ENCODE data around the gene LSG1.

Gene LSG1

DNA sequence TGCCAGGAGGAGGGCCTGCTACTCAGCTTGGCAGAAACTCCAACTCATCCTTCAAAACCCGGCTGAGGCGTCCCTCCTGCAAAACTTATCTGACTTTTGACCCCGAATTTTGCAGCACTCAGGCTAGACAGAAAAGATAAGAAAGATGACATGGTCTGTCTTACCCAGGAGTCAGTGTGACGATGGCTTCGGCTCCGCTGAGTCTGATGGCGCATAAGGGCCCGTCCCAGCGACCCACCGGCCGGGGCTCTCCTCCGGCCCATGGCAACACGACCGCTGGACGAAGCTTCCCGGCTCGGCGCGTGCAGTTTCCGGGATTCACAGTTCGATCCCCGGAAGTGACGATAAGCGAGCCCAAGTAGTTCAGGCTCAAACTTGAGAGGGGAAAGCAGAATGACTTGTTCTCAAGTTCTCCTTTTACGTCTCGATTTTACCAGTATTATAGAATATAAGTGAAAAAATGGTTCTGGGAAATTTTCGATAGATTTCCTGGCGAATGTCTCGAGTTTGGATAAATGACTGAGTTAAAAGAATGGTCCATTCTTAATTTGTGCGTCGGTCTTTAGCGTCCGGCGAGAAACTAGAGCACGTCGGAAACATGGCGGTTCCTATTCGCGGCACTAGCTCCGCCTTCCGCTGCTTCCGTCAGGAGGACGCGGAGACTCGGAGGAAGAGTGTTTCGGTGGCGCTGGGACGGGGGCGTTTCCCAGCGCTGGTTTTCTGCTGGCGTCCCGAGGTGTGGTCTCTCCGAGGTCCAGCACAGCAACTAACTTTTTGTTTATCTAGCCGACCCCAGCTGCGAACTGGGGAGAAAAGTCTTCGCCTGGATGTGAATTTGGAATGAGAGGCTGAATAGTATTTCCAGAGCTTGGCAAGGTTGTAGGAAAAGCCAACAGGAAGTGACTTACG, at the start of gene LSG1:
Gene LSG1 (minus strand): TSS at position 292 of the 909 bp plus-strand sequence. CDS start 29 bp downstream, at position 263.
- peak; percentile 90 for DNase-seq (ENCODE audit: low spot score)

DNA sequence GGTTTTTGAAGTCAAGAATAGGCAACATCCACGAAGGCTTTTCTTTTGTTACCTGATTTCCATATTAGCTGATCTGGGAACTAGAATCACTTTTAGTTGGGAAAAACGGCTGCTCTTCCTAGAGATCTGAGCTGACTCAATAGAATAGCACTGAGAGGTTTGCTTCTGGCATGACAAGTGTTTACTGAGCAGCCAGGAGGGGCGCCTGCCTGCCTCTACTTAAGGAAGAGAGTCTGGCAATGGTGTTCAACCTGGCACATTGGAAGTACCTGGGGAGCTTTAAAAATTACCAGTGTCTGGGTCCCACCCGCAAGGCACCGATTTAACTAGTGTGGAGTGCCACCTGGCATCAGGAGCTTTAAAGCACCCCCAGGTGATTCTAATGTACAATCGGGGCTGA, 48.1 kb upstream of the LSG1 start:
- DNase-seq (ENCODE audit: low spot score): no peak

DNA sequence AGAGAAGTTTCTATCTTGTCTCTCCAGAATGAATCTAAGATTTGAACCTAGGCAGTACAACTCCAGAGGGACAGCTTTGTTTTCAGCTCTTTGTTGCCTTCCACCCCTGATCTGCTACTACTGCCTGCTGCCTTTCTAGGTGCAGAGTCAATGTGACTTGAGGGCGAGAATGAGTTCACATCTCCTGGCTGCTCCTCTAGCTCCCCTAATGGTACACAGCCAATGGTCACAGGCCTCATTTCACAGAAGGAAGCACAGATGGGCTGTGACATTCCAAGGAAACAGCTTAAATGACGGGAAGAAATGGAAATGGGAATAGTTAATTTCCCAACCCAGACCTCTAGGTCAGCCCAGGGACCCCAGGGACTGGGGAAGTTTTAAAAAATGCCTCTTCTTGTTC, 46.1 kb upstream of the LSG1 start:
- DNase-seq (ENCODE audit: low spot score): no peak

DNA sequence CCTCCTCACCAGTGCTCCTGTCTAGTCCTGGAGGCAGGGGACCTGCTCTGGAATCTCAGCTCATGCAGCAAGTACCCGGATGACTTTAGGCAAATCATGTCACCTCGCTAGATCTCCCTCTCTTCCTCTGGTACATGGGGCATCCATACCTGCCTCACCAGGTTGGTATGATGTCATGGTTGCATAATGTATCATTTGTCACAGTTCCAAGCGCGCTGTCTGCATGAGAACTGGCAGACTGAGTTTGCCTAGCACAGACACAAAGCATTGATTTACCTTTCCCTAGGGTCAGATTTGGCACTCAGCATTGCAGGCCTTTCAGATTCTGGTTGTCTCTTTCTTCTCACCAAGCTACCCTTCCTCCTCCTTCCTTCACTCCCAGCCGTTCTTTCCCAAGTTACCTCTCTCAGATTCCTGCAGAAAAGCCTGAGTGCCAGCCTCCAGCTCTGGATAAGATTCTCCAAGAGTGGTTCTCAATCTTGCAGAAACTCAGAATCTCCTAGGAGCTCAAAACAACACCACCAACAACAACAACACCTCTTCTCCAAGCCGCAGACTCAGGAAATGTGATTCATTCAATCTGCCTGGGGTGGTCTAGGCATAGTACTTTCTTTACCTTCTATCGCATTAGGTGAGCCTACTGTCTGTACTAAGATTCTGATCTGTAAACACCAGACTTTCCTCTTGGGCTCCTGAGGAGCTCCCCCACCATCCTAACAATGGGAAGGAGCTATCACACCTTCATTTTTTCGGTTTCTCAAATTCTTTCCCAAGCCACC, 43.2 kb upstream of the LSG1 start:
- peak; percentile 37 for DNase-seq (ENCODE audit: low spot score)

- no peak for DNase-seq (ENCODE audit: low spot score)
Measured at GRCh38 chr3:194714564-194714963, 42.6 kb upstream of the LSG1 start.

- DNase-seq (ENCODE audit: low spot score): no peak
Measured at GRCh38 chr3:194714137-194714455, 42.1 kb upstream of the LSG1 start.

- DNase-seq (ENCODE audit: low spot score): no peak
Measured at GRCh38 chr3:194713299-194714136, 41.5 kb upstream of the LSG1 start.

GRCh38 chr3:194711913-194712312, 39.9 kb upstream of the LSG1 start:
- no peak for DNase-seq (ENCODE audit: low spot score)

GRCh38 chr3:194711286-194711685, 39.3 kb upstream of the LSG1 start:
- no peak for DNase-seq (ENCODE audit: low spot score)

GRCh38 chr3:194707147-194707540, 35.2 kb upstream of the LSG1 start:
- DNase-seq (ENCODE audit: low spot score): no peak

DNA sequence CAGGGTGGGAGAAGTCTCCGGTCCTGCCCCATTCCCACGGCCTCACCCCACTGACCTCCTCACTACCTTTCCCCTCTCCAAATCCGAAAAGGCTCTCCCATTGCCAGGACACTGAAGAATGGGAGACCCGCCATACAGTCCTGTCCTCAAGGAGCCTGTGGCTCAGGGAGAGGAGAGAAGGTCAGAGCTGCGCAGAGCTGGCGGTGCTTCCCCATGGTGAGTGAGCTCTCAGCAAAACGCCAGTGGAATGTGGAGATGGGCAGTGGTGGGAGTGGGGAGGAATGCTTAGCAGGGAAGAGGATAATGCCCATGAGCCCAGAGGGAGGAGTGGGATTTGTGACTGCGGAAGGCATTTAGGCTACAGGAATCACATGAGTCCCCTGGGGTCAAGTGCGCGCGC, 33.8 kb upstream of the LSG1 start:
- no peak for DNase-seq (ENCODE audit: low spot score)

DNA sequence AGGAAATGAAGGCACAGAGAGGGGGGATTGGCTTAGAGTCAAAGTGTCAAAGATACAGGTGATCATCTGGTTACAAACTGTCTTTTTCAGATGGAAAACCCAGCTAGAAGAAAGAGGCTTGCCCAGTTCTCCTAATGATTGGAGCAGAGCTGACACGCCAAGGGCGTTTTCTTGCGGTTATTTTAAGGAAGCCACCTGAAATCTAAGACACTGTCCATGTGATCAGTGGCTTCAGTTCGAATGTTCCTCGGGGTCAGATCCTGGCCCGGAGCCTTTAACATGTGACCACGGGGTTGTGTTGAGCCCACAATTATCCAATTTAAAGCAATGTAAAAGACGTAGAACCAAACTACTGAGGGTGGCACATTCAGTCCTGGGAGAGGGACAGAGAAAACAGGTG, 33.2 kb upstream of the LSG1 start:
- DNase-seq (ENCODE audit: low spot score): no peak

DNA sequence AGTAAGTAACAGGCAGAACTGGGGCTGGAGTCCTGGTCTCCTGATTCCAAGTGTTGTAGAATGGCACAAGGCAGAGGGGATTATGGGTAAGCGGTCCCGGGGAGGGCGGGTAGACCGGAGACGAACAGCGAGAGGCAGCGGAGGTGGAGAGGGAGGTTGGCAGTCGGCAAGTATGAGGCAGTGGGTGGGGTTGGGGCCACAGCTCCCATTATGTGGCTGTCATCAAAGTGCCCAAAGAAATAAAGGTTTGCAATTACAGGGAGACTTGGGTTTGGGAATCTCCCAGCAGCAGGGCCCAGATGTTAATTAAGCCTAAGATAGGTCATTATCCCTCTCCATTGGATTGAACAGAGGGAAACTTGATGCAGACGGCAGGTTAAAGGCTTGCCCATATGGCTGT, 30.6 kb upstream of the LSG1 start:
- DNase-seq (ENCODE audit: low spot score): no peak

- DNase-seq (ENCODE audit: low spot score): no peak
Measured at GRCh38 chr3:194696702-194697101, 24.7 kb upstream of the LSG1 start.

DNA sequence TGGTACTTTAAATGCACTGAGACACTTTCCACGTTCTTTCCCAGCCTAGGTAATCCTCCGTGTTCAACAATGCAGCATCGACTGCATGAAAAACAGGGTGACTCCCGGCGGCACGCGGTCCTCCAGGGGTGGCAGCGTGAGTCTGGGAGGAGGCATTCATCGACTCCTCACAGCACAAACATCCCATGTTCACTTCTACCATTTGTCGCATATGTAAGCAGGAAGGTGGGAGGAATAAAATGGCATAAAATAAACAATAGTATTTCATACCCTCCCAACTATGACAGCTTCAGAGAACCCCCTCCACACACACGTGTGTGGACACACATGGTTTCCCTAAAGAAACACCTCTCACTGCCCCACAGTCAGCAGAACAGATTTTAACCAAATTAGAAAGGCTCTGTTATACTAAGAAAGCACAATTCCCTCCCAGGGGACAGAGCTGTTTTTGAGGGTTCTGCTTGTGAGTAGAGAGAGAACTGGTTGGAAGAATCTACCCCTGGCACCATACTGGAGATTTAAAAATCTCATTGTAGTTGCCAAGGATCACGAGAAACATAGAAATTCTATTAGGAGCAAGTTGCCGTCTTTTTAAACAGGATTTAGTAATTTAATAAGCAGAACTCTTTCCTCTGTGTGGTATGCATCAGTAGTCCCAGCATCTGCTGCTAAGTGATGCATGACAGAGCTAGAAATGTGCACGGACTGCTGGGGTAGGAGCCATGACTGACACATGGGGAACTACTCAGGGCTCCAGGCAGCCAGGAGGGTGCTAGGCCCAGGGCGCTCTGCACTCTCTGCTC, 19.7 kb upstream of the LSG1 start:
- DNase-seq (ENCODE audit: low spot score): no peak

DNA sequence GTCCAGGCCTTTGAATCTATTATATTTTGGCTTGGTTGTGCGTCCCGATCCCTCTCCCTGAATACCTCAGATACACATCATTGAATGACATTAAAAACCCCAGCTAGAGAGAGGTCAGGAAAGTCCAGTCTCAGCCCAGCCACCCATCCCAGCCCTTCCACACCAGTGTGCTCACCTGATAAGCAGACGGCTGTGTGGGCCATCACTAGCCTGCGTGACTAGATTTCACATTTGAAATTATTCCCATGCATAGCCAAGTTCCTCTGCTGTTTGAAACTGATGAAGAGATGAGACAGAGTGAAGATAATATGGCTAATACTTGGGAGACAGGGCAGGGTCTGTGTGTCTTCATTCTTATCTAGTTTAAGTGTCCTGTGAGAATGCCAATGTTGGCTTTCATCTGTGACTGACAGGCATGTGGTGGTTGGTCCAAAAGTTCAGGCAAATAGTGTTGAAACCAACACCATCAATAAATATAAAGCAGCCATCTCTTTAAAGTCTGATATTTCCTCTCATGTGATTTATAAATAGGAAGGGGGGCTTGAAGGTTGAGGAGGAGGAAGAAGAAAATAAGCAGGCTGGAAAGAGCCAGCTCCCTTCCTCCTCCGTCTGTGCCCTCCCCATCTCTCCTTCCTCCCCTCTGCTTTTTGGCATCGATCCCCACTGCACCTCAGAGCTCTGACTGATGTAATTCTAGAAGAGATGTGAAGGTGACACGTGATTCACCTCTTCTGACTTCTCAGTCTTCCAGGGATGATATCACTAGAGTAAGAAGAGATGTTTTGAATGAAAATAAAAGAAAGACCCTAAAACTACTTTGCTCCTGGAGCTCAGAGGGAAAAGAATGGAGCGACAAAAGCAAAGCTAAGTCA, 18.7 kb upstream of the LSG1 start:
- DNase-seq (ENCODE audit: low spot score): no peak

DNA sequence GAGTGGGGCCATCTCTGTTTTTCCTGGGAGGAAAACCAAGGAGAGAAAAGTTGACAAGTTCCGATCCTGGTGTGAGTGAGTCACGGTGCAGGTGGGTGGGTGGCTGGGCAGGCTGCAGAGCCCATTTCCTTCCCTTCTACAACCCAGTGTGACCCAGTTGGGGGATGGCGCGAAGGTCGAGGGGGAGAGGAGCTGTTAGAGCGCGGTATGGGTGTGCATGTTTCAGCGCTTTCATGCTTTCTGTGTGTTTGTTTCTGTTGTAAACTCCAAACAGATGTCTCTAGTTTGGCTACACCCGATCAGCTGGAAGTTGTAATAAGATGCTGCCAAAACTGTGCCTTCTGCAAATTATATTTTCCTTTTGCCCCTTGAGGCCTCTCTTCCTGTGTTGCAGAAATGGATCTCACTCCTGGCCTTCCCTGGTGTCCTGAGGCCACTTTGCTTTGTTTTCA, 17.5 kb upstream of the LSG1 start:
- DNase-seq (ENCODE audit: low spot score): no peak

DNA sequence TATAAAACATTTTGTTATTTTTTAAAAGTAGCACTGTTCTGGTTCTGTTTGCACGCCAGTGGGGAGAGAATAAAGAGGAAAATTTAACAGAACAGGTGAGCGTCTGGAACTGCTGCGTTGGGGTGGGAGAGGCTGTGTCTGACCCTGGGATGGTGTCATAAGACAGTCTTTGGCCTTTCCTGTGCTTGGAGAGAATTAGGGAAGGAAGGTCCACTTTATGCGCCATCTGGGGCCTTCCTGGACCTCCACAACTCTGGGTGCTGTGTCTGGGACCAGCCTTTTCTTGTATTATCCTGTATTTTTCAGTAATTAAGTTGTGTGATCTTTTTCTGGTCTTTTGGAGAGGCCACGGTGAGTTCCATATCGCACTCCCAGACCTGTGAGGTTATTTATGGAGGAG, 17.0 kb upstream of the LSG1 start:
- DNase-seq (ENCODE audit: low spot score): no peak

DNA sequence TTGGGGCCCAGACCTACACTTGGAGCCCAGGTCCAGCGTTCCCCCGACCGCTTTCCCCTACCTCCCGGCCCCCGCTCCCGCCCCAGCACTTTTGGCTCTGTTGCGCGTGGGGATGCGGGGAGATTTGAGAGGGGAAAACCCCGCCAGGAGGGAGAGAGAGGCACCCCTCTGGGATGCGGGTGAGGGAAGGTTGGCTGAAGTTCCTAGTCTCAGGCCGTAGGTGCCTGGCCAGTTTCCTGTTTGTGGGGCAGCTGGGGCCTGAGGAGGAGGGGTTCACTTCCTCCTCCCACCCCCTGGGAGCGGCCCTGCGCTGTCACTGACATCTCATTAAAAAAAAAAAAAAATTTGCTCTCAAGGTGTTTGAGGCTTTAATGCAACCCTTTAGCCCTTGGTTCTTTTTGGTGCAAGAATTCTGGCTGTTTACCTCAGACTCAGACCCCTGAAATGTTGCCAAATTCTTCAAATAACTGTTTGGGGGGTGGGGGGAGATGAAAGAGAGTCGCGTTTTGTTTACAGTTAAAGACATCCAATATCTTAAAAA, 16.3 kb upstream of the LSG1 start:
- DNase-seq (ENCODE audit: low spot score): no peak

DNA sequence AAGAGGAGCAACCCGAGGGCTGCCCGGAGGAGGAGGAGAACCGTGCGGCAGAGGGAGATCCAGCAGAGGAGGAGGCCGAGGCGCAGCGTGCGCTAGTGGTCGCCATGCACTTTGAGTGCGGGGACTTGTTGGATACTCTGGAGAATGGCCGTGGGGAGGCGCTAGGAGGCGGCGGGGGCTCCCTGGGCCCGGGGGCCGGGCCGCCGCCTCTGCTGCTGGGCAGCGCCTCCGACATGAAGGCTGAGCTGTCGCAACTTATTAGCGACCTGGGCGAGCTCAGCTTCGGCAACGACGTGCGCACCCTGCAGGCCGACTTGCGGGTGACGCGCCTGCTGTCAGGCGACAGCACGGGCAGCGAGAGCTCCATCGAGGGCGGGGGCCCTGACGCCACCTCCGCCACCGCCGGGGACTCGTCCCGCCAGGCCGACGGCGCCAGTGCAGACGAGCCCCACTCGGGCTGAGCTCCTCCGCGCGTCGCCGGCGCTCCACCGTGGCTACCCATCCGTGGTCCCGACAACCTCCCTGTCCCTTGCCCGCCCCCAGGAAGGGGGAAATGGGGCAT, 15.7 kb upstream of the LSG1 start:
- peak; percentile 69 for DNase-seq (ENCODE audit: low spot score)
